ENCODE data around the gene SYNC.

DNA sequence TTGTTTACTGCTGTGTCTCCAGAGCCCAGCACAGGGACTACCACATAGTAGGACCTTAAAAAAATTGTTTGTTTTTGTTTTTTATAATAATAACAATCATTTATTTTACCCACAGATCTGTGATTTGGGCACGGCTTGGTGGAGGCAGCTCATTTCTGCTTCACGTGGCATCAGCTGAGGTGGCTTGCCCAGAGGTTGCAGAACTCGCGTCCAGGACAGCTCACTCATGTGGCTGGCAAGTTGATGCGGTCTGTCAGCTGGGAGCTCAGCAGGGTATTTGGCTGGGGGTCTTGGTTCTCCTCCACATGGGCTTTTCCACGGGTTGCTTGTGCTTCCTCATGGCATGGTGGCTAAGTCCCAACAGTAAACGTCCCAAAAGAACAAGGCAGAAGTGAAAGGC, 2.9 kb upstream of the SYNC start:
- TF ChIP-seq, protein P1, sequence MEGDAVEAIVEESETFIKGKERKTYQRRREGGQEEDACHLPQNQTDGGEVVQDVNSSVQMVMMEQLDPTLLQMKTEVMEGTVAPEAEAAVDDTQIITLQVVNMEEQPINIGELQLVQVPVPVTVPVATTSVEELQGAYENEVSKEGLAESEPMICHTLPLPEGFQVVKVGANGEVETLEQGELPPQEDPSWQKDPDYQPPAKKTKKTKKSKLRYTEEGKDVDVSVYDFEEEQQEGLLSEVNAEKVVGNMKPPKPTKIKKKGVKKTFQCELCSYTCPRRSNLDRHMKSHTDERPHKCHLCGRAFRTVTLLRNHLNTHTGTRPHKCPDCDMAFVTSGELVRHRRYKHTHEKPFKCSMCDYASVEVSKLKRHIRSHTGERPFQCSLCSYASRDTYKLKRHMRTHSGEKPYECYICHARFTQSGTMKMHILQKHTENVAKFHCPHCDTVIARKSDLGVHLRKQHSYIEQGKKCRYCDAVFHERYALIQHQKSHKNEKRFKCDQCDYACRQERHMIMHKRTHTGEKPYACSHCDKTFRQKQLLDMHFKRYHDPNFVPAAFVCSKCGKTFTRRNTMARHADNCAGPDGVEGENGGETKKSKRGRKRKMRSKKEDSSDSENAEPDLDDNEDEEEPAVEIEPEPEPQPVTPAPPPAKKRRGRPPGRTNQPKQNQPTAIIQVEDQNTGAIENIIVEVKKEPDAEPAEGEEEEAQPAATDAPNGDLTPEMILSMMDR (conservative IDR thresholded peaks at IDR 0.05; ENCODE audit: low read length) = no peak
- TF ChIP-seq EZH2phosphoT487 (IDR thresholded peaks at IDR 0.05; ENCODE audit: borderline replicate concordance, low read depth, low read length) = no peak
